Mesendoderm (in vitro differentiated cells): ENCODE results near the gene TRMT2A.
"Not testable (repeated sequence)": the region's sequence is repeated elsewhere in the genome, so short reads cannot be mapped to it uniquely, and the experiment has no call there.

Experiments used
- DNase-seq: peaks from one replicate; pipeline ENCODE4 v3.0.0; 2013
- H2AK5ac ChIP-seq: 2 replicates; pipeline ENCODE4 v1.6.1; 2013; ENCODE audit warnings: low read length, inconsistent platforms
- H2BK120ac ChIP-seq: 2 replicates; pipeline ENCODE4 v1.6.1; 2013; ENCODE audit warnings: low read depth, mild to moderate bottlenecking, low read length, moderate library complexity, mixed read lengths
- H2BK15ac ChIP-seq: replicated peaks from 2 replicates; pipeline ENCODE4 v1.6.1; 2013; ENCODE audit warnings: low read depth, mild to moderate bottlenecking, moderate library complexity
- H2BK5ac ChIP-seq: 2 replicates; pipeline ENCODE4 v1.6.1; 2013; ENCODE audit warnings: low read length, inconsistent platforms
- H3K18ac ChIP-seq: 2 replicates; pipeline ENCODE4 v1.6.1; 2013; ENCODE audit warnings: mild to moderate bottlenecking, low read length, mixed read lengths
- H3K23ac ChIP-seq: one replicate; pipeline ENCODE4 v1.6.1; 2013; ENCODE audit warnings: low read length
- H3K27ac ChIP-seq: 2 replicates; pipeline ENCODE4 v1.5.1; 2013; ENCODE audit warnings: low read depth, mild to moderate bottlenecking, inconsistent platforms, low read length, moderate library complexity
- H3K27me3 ChIP-seq: 2 replicates; pipeline ENCODE4 v1.6.1; 2013; ENCODE audit warnings: low read length, control low read depth, mild to moderate bottlenecking, inconsistent platforms; ENCODE audit not compliant: insufficient read depth, poor library complexity
- H3K36me3 ChIP-seq: 2 replicates; pipeline ENCODE4 v1.6.1; 2013; ENCODE audit warnings: low read length, inconsistent platforms; ENCODE audit not compliant: control insufficient read depth, insufficient read depth
- H3K4ac ChIP-seq: one replicate; pipeline ENCODE4 v1.6.1; 2013; ENCODE audit warnings: low read depth, mild to moderate bottlenecking, low read length, moderate library complexity
- H3K4me1 ChIP-seq: 2 replicates; pipeline ENCODE4 v1.6.1; 2013; ENCODE audit warnings: low read depth, low read length, inconsistent platforms; ENCODE audit not compliant: control insufficient read depth
- H3K4me2 ChIP-seq: 2 replicates; pipeline ENCODE4 v1.6.1; 2013; ENCODE audit warnings: low read length
- H3K4me3 ChIP-seq: 2 replicates; pipeline ENCODE4 v1.5.1; 2013; ENCODE audit warnings: mild to moderate bottlenecking, low read length
- H3K56ac ChIP-seq: one replicate; pipeline ENCODE4 v1.6.1; 2013; ENCODE audit warnings: low read length
- H3K79me1 ChIP-seq: 2 replicates; pipeline ENCODE4 v1.6.1; 2013; ENCODE audit warnings: low read length, inconsistent platforms
- H3K79me2 ChIP-seq: 2 replicates; pipeline ENCODE4 v1.6.1; 2013; ENCODE audit warnings: mild to moderate bottlenecking, low read length; ENCODE audit not compliant: control insufficient read depth, insufficient read depth
- H3K9ac ChIP-seq: 2 replicates; pipeline ENCODE4 v1.6.1; 2013; ENCODE audit warnings: low read length, inconsistent platforms
- H4K5ac ChIP-seq: one replicate; pipeline ENCODE4 v1.6.1; 2013; ENCODE audit warnings: low read length
- H4K8ac ChIP-seq: one replicate; pipeline ENCODE4 v1.6.1; 2013; ENCODE audit warnings: low read depth, mild to moderate bottlenecking, control low read depth, low read length, moderate library complexity
- WGBS: extraction: QIAGEN DNeasy Blood & Tissue Kit; methylation state at CpG from one replicate; pipeline ENCODE4 v1.1.7; 2013; ENCODE audit warnings: low lambda C conversion rate, missing lambda C conversion rate; ENCODE audit not compliant: insufficient coverage; ENCODE audit errors: extremely low coverage; 5-methylcytosine and 5-hydroxymethylcytosine counted together

Gene TRMT2A

GRCh38 chr22:20159531-20159930 is 42.5 kb upstream of the TRMT2A start:
- not testable (repeated sequence) for H3K4me2 ChIP-seq, DNase-seq, H3K36me3 ChIP-seq, H2AK5ac ChIP-seq, H2BK120ac ChIP-seq, H3K23ac ChIP-seq, H2BK15ac ChIP-seq, H3K27ac ChIP-seq, H3K27me3 ChIP-seq, H4K8ac ChIP-seq, H3K4ac ChIP-seq, H4K5ac ChIP-seq, H3K18ac ChIP-seq, H3K4me3 ChIP-seq, H3K79me2 ChIP-seq, H3K79me1 ChIP-seq, H3K56ac ChIP-seq, H2BK5ac ChIP-seq, H3K9ac ChIP-seq, H3K4me1 ChIP-seq
- WGBS: no CpG with 5 or more reads among the region's 14 CpGs

GRCh38 chr22:20159076-20159475 is 42.0 kb upstream of the TRMT2A start:
- H3K27me3 ChIP-seq: no peaks in the 10 kb centered on the region

GRCh38 chr22:20158391-20159036 is 41.5 kb upstream of the TRMT2A start:
- DNase-seq: no peak
- Histone ChIP-seq H3K4me3 (no peak overlapping the region), H2BK5ac (no peak overlapping the region), H3K4me1 (no peaks in the 10 kb centered on the region), H3K4ac (no peak overlapping the region), H3K23ac (no peak overlapping the region), H3K79me2 (no peaks in the 10 kb centered on the region), H4K5ac (no peak overlapping the region), H2BK15ac (no peak overlapping the region), H3K27me3 (no peaks in the 10 kb centered on the region), H3K9ac (no peak overlapping the region), H3K18ac (no peak overlapping the region), H3K79me1 (no peaks in the 10 kb centered on the region), H3K36me3 (no peaks in the 10 kb centered on the region), H3K27ac (no peak overlapping the region), H4K8ac (no peak overlapping the region), H3K56ac (no peak overlapping the region), H2BK120ac (no peak overlapping the region), H2AK5ac (no peak overlapping the region), H3K4me2 (no peak overlapping the region)
- no CpG with 5 or more reads among the region's 15 CpGs for WGBS

More at GRCh38 chr22:20159076-20159475, 42.0 kb upstream of the TRMT2A start:
- Histone ChIP-seq H3K9ac (no peak overlapping the region), H4K5ac (no peak overlapping the region), H3K4me3 (no peak overlapping the region), H3K56ac (no peak overlapping the region), H3K79me2 (no peaks in the 10 kb centered on the region), H3K4me2 (no peak overlapping the region), H3K18ac (no peak overlapping the region), H3K79me1 (no peaks in the 10 kb centered on the region), H4K8ac (no peak overlapping the region), H3K36me3 (no peaks in the 10 kb centered on the region), H2BK15ac (no peak overlapping the region), H2BK120ac (no peak overlapping the region), H2BK5ac (no peak overlapping the region), H3K27ac (no peak overlapping the region), H2AK5ac (no peak overlapping the region), H3K4me1 (no peaks in the 10 kb centered on the region), H3K23ac (no peak overlapping the region), H3K4ac (no peak overlapping the region)
- peak; percentile 21 for DNase-seq
- no CpG with 5 or more reads among the region's 9 CpGs for WGBS

- WGBS: no CpG with 5 or more reads among the region's 15 CpGs
- Histone ChIP-seq H3K4me2 (no peak overlapping the region), H3K79me1 (no peaks in the 10 kb centered on the region), H3K4ac (no peak overlapping the region), H3K9ac (no peak overlapping the region), H3K23ac (no peak overlapping the region), H2BK15ac (no peak overlapping the region), H3K36me3 (no peaks in the 10 kb centered on the region), H3K56ac (no peak overlapping the region), H3K18ac (no peak overlapping the region), H3K27ac (no peak overlapping the region), H2BK5ac (no peak overlapping the region), H3K79me2 (no peaks in the 10 kb centered on the region), H2AK5ac (no peak overlapping the region), H3K4me3 (no peak overlapping the region), H4K5ac (no peak overlapping the region), H2BK120ac (no peak overlapping the region), H4K8ac (no peak overlapping the region), H3K27me3 (no peaks in the 10 kb centered on the region), H3K4me1 (no peaks in the 10 kb centered on the region)
- DNase-seq: no peak
These were observed 40.6 kb upstream of the TRMT2A start for GRCh38 chr22:20157430-20158183.

GRCh38 chr22:20156611-20157429 is 39.8 kb upstream of the TRMT2A start:
- no peak overlapping the region for H3K4me2 ChIP-seq
- no peaks in the 10 kb centered on the region for H3K27me3 ChIP-seq
- no peaks in the 10 kb centered on the region for H3K36me3 ChIP-seq
- no peak overlapping the region for H2BK15ac ChIP-seq
- no peak overlapping the region for H3K4ac ChIP-seq
- peak; percentile 77 for DNase-seq
- H3K18ac ChIP-seq: no peak overlapping the region
- no peak overlapping the region for H2BK120ac ChIP-seq
- H3K27ac ChIP-seq: no peak overlapping the region
- no CpG with 5 or more reads among the region's 17 CpGs for WGBS
- no peak overlapping the region for H3K9ac ChIP-seq
- no peak overlapping the region for H3K4me3 ChIP-seq
- H3K23ac ChIP-seq: no peak overlapping the region
- no peak overlapping the region for H4K5ac ChIP-seq
- no peak overlapping the region for H3K56ac ChIP-seq
- H4K8ac ChIP-seq: no peak overlapping the region
- no peak overlapping the region for H2BK5ac ChIP-seq
- no peaks in the 10 kb centered on the region for H3K79me1 ChIP-seq
- H2AK5ac ChIP-seq: no peak overlapping the region
- H3K4me1 ChIP-seq: no peaks in the 10 kb centered on the region
- no peaks in the 10 kb centered on the region for H3K79me2 ChIP-seq
